ENCODE measurements around the gene NR2F2.
A peak's percentile ranks its signal among the peaks of the same experiment; 100 is the strongest.
"Not testable (repeated sequence)": the region's sequence is repeated elsewhere in the genome, so short reads cannot be mapped to it uniquely, and the experiment has no call there.

NR2F2 gene

GRCh38 chr15:96374499-96374898 lies 44.0 kb downstream of the NR2F2 start:
- DNase-seq: peak; percentile 27

- not testable (repeated sequence) for DNase-seq
These were observed 49.1 kb downstream of the NR2F2 start for GRCh38 chr15:96379592-96379991.

DNA sequence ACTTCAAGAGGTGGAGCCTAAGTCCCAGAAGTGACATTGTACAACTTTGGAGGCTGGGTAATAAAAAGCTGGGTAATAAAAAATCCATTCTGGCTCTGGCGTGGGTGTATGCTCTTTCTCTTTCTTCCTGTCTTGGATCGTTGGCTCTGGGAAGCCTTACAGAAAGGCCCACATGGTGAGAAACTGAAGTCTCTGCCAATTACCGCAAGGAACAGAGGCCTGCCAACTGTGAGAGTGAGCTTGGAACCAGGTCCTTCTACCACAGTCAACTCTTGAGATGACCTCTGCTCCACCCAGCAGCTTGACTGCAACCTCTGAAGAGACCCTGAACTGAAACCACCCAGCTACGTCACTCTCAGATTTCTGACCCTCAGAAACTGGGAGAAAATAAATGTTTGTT lies 51.0 kb downstream of the NR2F2 start:
- DNase-seq: no peak

GRCh38 chr15:96385195-96385594 lies 54.7 kb downstream of the NR2F2 start:
- no peak for DNase-seq

- DNase-seq: no peak
These were observed 58.2 kb downstream of the NR2F2 start for GRCh38 chr15:96388673-96389072.

Data from EL (cell line).